HG03439 (cell line): ENCODE data around the gene PTPN20.

Experiments used
- ATAC-seq: cut with Tn5 transposase; IDR thresholded peaks from one replicate; pipeline ENCODE4 v1.9.1; 2021; ENCODE audit warnings: mild to moderate bottlenecking, moderate library complexity; ENCODE audit not compliant: unreplicated experiment

The PTPN20 gene

DNA sequence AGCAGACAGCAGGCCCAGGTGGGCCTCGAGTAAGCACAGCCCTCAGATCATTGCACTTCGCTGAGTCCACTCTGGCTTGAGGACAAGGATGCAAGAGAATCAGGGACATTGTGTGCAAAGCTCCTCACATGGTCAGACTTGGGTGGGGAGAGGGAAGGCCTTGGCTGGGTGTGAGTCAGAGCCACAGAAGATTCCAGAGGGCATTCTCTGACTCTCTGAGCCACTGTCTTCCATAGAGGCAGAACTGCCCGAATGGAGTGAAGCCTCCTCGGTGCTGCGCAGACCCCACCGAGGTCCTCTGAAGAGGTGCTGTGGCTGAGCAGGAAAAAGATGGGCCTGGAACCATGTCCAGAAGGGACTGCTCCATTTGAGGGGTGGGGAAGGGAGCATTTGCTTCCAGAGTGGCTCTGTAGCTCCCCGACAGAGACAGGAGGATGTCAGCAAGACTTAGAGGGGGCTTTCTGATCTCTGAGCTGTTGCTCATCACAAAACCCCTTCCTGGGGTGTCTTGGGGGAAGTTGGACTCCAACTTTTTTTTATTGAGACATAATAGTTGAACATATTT lies 120.8 kb downstream of the PTPN20 start:
- ATAC-seq: no peak

DNA sequence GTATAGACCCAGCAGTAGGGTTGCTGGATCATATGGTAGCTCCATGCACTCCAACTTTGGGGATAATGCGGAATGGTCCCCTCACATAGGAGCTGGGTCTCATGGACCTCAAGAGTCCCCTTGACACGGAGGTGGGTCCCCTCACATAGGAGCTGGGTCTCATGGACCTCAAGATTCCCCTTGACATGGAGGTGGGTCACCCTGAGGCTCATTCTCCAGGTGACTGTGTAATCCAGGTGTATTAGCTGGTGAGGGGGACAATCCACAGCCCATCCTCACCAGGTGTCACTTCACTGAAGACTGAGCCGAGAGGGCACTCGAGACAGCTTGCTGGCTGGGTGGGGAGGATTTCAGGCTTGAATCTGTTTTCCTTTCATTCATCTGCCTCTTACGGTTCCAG lies 121.9 kb downstream of the PTPN20 start:
- no peak for ATAC-seq

DNA sequence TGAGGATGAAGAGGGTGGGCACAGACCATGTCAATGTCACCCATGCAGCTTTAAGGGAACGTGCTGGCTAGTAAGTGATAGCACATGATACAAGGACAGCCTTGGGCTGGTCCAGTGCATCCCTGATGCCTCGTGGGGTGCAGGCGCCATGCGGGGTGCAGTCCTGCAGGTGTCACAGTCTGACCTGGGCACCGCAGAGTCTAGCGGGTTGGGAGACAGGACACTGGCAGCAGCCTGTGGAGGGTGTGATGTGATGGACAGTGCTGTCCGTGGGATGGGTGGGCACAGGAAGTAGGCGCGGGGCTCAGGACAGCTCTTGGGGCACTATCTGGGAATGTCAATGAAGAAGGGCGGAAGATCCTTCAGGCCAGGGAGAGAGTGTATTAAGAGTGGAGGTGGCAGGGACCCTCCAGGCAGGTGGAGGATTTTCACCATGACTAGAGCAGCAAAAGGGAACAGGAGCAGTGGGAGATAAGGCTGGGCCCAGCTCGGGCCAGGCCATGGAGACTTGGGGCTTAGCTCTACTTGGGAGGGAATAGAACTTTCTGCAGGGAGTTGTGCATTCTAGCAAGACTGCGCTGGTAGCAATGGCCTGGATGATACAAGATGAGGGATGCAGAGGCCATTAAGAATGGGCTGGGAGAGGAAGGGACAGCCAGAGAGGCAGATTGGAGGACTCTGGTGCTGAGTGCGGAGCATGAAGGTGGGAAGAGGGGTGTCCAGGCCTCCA lies 122.5 kb downstream of the PTPN20 start:
- no peak for ATAC-seq

DNA sequence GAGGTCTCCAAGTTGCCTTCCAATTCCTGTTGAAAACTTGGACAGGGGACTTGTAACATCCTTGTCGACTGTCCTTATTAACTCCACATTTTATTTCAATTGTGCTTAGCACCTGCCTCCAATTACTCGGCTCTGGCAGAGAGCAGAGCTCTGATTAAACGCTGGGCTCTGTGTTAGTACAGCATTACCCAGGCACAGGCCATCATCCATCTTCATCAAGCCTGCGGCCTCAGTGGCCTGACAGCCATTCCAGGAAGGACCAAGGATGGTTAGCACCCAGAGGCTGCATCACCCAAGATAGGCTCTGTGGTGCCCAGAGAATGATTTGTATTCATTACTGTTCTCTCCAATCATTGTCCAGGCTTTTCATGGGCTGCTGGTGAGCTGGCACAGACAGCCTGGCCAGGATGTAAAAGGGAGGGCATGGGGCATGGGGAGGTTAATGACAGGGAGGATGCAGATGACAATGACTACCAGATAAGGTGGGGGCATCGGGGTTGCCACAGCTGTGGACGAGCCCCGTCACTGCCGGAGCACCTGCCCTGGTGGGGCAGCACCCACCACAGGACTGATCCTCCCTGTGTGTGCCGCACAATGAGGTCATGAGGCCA lies 123.3 kb downstream of the PTPN20 start:
- ATAC-seq: no peak

DNA sequence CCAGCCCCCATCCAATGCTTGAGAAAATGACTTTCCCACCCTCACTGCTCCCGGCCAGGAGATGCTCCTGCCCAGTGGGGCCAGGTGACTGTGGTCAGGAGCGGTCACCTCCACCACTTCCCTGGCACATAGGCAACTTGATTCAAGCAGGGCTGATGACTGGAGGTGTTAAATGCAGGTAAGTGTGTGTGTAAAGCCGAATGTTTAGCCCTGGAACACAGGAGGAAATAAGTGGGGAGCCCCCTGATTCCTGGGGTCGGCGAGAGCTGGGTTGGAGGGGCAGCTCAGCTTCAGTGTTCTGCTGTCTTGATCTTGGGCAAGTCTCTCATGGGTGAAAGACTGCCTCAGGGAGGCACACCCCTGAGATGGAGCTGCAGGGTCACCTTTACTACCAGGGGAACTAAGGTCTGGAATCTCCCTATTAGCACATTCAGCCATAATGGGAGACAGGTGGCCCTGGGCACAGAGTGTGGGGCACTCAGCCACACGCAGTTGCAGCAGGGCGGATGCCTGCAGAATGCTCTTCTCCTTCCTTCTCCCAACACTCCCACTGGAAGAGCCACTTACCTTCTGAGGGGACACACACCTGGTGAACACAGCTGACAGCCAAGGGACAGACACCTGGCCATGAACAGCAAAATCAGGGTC lies 124.1 kb downstream of the PTPN20 start:
- no peak for ATAC-seq

DNA sequence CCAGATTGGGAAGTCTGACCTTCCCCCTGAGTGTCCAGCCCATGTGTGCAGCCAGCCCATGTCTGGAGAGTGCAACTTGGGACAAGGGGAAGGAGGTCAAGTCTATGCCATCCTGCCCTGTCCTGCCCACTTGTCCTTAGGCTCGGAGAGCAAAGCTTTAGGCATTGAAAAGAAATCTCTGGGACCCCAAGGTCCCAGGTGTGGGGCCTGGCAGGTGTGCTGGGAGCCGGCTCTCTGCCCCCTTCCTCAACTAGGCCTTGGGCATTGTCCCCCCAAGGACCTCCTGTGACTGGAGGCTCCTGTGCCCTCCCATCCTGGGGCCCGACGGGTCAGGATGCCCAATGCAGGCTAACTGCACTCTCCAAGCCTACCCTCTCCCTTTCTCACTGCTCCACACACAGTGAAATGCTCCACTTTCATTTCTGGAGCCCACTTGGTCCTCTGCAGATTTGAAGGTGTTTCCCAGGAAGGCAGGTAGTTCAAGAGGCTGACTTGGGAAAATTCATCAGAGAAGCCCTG lies 124.7 kb downstream of the PTPN20 start:
- ATAC-seq: no peak

DNA sequence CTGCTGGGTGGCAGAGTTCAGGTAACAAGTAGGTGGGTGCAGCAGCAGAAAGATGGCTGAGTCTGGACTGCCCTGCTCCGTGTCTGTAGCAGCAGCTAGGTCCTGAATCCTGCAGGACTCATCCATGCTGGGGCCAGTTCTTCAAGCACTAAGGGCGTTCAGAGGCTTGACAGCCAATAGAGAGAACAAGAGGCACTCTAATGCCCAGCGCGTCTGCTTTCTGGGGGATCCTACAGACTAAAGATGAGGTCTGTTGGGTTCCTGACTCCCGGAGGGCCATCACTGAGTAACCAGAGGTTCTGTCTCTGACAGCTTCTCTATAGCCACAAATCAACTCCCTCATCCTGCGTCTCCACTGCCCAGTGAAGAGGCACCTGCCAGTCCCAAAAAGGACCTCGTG lies 125.5 kb downstream of the PTPN20 start:
- ATAC-seq: no peak

DNA sequence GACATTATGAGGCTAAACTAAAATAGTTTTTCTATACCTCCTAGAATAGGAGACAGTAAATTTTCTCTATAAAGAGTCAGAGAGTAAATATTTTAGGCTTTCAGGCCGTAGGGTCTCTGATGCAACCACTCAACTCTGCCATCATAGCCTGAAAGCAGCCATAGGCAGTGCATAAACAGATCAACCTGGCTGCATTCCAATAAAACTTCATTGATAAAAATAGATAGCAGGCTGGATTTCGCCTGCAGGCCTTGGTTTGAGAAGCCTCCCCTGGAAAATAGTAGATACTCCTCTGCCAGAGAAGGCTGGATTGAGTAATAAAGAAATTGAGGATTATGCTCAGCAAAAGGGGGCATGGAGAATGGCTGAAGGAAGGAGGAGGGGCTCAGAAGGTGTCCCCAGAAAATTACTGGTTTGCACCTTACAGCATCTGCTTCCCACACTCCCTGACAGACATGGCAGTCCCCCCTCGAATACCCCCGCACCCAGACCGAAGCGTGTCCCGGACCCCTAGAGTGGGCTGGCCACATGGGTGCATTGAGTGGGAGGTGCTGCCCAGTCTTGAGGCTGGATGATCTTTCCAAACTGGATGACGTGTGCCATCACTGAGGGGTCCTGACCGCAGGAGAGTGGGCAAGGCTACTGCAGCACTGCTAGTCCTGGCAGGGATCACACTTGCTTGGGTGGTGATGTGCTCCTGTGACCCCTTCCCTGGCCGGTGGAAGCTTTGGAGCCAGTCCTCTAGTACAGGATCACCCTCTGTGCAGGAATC lies 126.6 kb downstream of the PTPN20 start:
- no peak for ATAC-seq

DNA sequence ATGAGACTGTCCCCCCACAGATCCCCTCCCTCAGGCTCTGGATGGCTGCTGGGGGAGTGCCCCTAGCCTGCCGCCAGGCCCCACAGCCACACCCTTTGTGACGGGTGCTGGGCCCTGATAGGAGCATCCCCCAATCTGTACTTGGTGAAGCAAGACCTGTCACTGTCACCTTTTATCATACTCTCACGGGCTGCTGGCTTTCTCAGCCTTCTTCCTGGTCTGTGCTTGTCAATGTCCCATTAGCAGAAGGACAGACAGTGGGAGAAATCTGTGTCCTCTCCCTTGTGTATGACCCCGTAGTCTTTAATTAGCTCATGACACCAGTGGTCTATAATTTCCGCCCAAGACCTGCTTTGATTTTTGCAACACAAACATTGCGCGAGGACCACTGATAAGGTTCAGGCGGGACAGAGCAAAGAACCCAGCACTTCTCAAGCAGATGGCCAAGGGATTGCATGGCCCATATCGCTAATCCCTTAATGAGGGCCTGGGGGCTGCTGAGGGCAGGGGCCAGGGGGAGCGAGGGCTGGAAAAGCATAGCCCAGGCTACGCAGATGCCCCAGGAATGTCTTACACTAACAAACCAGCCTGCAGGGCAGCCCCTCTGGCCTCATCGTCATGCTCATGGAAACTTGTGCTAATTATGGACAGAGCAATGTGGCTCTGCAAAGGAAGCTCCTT lies 127.8 kb downstream of the PTPN20 start:
- ATAC-seq: no peak

DNA sequence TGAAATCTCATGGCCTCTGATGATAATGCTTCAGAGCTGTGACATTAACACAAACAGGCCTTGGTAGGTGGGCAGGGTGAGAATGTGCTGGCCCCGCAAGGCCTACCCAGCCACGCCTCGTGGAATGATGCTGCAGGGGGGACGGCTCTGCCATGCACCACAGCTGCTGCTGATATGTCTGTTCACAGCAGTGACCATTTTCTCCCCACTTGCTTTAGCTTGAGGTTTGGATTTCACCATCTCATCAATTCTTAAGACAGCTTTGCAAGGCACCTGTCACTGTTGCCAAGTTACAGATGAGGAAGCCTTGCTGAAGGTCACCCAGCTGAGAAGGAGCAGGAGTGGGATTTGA lies 128.3 kb downstream of the PTPN20 start:
- no peak for ATAC-seq

DNA sequence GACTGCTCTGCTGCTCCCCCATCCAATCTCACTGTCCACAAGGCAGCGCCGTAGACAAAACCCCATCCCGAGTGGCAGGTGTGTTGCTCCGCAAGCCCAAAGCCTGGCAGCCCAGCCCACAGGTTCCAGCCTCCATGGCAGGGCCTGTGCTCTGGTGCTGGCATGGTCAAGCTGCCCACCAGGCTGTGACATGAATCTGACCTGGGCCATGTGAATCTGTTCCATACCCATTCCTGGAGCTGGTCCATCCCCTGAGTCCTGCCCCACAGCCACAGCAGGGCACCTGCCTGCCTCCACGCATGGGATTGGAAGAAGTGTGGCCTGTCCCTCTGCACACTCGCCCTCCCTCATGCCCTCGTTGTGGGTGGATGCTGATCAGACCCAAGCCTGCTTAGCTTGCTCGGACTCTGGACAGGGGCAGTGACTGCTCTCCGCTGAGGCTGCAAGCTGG lies 128.8 kb downstream of the PTPN20 start:
- ATAC-seq: no peak

DNA sequence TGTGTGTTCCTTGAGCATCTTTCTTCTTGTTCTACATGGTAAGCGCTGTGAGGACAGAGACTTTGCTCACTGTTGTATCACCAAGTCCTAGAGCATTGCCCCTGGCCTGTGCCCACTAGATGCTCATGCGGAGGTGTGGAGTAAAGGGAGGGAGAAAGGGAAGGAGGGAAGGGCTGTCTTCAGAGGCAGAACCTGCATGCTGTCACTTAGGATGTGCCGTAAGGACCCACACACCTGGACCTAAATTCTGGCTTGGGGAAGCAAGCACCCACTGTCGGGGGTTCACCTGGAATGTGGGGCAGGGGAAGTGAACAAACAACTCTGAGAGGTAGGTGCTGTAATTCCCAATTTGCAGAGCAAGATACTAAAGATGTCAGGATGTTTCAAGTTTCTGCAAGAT lies 129.5 kb downstream of the PTPN20 start:
- ATAC-seq: no peak

DNA sequence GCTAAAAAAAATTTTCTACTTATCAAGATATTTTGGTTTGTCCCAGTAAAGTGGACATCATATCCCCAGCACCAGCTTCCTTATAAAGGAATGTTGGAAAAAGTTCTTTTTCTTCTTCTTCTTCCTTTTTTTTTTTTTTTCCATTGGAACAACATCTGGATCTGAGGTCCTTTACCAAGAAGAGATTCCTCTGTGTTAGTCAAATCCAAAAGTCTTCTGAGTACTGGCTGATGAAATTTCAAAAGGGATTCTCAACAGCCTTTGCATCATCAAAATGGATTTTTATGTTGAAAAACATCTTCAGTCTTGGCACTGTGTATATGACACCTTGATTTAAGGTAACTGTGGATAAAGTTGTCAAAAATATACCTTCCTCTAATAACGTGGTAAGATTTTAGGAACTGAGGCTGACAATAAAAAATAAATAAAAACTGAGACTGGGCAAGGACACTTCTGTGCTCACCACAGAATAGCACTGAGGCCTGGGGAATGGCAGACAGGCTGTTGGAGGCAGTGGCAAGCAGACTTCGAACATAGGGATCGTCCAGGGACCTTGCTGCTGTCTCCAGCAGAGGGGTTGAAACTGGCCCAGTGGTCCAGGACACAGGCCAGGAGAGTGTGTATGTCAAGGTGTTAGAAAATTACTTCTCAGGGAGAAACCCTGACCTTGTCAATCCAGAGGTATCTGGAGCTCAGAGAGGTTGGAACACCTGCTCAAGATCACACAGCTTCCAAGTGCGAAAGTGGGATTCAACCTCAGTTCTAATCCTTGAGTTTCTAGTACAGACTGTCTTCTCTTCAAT lies 130.4 kb downstream of the PTPN20 start:
- ATAC-seq: no peak

DNA sequence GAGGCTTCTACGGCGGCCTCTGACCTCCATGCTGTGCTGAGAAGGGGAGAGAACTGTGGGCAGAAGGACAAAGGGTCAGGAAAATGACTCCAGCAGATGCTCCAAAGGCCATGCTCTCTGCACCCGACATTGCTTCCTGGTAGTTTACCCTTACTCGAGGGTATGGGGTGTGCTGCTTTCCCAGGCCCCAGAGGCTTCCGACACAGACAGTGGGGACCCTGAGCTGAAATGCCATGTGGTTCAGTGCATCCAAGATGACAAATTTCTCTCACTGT lies 130.9 kb downstream of the PTPN20 start:
- ATAC-seq: no peak

DNA sequence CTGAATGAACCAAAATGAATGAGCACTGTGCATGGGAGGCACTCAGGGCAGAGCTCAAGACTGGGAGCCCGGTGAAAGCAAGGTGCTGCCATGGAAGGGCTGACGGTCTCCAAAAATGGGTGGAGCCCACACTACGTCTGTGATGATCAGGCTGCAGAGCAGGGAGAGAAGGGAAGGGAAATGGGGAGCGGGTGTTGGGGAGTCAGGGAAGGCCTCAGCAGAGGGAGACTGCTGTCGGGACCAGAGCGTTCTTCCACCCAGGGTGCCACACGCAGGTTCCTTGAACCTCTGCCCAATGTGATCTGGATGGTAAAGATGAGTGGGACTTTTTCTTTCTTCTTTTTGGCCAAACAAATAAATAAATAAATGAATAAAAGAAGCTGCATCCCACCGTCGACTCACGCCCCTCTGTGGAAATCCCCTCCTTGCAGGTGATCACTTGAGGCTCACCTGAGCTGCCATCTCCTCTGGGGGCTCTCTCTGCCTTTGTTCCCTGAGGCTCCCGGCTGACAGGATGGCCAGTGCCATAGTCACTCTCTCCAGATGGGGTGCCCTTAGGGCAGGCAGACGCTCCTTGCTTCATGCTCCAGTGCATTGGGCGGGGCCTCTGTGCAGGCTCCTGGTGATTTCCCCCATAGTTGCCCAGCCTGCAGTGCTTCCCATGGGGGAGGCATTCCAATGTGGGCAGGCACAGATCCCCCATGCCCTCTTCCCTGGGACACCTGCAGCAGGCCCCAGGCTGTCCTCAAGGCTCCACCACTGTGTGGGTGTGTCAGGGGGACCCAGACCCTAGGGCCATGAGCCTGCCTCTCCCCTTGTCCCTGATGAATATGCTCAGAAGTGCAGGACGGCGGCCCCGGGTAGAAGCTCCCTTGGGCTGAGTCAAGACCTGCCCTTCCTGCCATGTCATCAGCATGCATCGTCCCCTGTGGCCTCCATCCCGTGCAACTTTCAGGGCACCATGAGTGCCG lies 131.8 kb downstream of the PTPN20 start:
- ATAC-seq: no peak

DNA sequence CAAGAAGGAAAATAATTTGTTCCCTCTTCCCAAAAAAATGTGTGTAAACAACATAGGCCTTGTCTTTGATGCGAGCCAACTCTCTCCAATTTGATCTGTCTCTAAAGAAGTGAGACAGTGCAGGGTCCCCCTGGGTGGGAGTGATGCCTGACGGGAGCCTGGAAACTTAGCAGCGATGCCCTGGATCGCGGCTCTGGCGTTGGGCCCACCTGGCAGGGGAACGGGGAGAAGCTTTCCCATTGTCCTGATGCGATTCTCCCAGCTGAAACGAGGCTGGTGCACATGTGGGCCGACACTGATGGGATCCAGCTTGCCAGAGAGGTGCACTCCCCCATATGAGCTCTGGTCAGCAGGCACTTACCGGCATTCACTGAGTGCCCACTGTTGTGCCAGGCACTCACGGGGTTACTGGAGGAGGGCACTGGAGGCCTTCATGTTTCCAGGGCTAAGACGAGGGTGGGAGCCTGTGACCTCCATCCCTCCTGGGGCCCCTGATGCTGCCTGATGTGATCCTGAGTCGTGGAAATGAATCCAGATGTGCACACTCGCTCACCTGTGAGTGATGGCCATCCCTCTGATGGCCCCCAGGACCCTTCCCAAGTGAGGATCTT lies 132.8 kb downstream of the PTPN20 start:
- no peak for ATAC-seq

DNA sequence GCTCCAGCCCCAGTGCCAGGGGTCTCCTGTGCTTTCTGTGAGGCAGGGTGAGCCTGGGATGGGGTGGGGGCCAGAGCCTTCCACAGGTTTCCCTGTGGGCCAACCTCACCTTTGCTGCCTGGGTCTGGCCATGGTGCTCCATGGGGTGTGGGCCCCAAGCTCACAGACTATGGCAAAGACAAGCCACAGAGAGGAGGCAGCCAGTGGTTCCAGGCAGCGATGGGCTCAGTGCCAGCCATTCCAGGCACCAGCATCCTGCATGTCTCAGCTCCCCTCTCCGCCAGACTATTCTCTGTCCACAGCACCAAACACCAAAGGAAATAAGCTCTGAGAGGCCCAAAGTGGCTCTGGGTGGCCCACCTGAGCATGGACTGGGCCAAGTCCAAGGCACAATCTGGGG lies 133.5 kb downstream of the PTPN20 start:
- ATAC-seq: no peak

DNA sequence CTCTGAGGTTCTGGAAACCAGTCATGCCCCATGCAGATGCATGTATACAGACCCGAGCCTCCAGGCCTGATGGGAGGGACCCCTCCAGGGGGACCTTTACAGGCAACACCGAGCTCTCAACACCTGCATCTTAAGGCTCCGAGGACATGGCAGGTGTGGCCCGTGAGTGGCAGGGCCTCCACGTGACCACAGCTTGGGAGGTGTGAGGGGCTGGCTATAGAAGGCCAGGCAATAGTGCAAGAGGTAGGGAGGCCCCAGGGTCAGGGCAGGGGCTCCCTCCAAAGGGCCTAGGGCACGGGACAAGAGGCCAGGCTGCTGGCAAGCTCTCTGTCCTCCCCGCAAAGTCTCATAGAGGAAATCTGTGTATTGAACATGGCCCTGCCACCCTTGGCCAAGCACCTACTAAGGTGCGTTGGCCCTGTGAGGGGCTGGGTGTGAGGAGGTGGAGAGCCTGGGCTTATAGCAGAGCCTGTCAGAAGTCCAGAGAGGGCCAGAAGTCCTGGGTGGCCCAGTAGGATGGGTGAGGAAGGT lies 134.2 kb downstream of the PTPN20 start:
- no peak for ATAC-seq
